H1 (cell line): ENCODE results near the gene IQSEC3. TPM values are rescaled to one million over a fixed set of nuclear protein-coding genes. Genes with fewer than 3 reads are reported as not detected.

Experiments
- CTCF ChIA-PET: fragments of 300-600 bp; sonication (Branson Sonifier 250); formaldehyde crosslinking; loops from one replicate; lab custom pipeline; 2021; ENCODE audit not compliant: partially characterized antibody; lab: Charles Lee
- POLR2A ChIA-PET: fragments of 300-600 bp; sonication (Branson Sonifier 250); formaldehyde crosslinking; loops from one replicate; lab custom pipeline; 2021; ENCODE audit warnings: inconsistent platforms; ENCODE audit not compliant: partially characterized antibody; lab: Charles Lee
- DNase-seq, 2 experiments: peaks; one replicate each; pipeline versions ENCODE4 v3.0.0 to v3.0.0-alpha.2; 2010 to 2022; ENCODE audit warnings: low spot score in 2 of 2, low read depth in 1 of 2, mixed read lengths in 1 of 2
- FAIRE-seq: peaks from 2 replicates; lab custom pipeline; 2011; peaks lifted over from hg19 to GRCh38; lab: Jason Lieb, UNC
- H2AFZ ChIP-seq: 2 replicates; pipeline ENCODE4 v1.8.1; 2012; ENCODE audit warnings: low read length, inconsistent platforms
- H2AK5ac ChIP-seq: 2 replicates; pipeline ENCODE4 v1.6.1; 2013; ENCODE audit warnings: low read depth, low read length
- H2BK120ac ChIP-seq: replicated peaks from 2 replicates; pipeline ENCODE3; 2013; ENCODE audit warnings: low read depth, low read length, inconsistent platforms
- H2BK12ac ChIP-seq: 2 replicates; pipeline ENCODE4 v1.6.1; 2013; ENCODE audit warnings: low read depth, low read length
- H2BK15ac ChIP-seq: 2 replicates; pipeline ENCODE4 v1.6.1; 2013; ENCODE audit warnings: low read length
- H2BK20ac ChIP-seq: 2 replicates; pipeline ENCODE4 v1.6.1; 2013; ENCODE audit warnings: low read length
- H2BK5ac ChIP-seq: 2 replicates; pipeline ENCODE4 v1.6.1; 2013; ENCODE audit warnings: low read depth, low read length
- H3K14ac ChIP-seq: 2 replicates; pipeline ENCODE4 v1.6.1; 2013; ENCODE audit warnings: inconsistent platforms; ENCODE audit not compliant: insufficient read length
- H3K18ac ChIP-seq: 2 replicates; pipeline ENCODE4 v1.6.1; 2013; ENCODE audit warnings: low read length; ENCODE audit errors: extremely low read depth
- H3K23ac ChIP-seq: 2 replicates; pipeline ENCODE4 v1.6.1; 2013; ENCODE audit warnings: inconsistent platforms; ENCODE audit not compliant: insufficient read length
- H3K23me2 ChIP-seq: 2 replicates; pipeline ENCODE4 v1.6.1; 2013; ENCODE audit warnings: low read depth, low read length
- H3K27ac ChIP-seq: 2 replicates; pipeline ENCODE4 v1.6.1; 2011; ENCODE audit warnings: low read depth, low read length, inconsistent platforms
- H3K27me3 ChIP-seq, 4 experiments: replicated peaks in 1 of 4; 1 replicate in 1 of 4; 2 replicates in 3 of 4; pipeline versions ENCODE4 v1.6.1 to v1.8.1; 2011 to 2013; ENCODE audit warnings: low read length in 3 of 4, mild to moderate bottlenecking in 3 of 4, inconsistent platforms in 2 of 4, mixed read lengths in 2 of 4, moderate library complexity in 1 of 4; ENCODE audit not compliant: control insufficient read depth in 3 of 4, insufficient read depth in 3 of 4; ENCODE audit errors: extremely low read depth in 1 of 4
- H3K36me3 ChIP-seq, 4 experiments: 2 replicates each; pipeline versions ENCODE4 v1.6.1 to v1.8.1; 2011 to 2013; ENCODE audit warnings: mild to moderate bottlenecking in 4 of 4, low read length in 3 of 4, moderate library complexity in 2 of 4, control low read depth in 1 of 4, inconsistent platforms in 1 of 4; ENCODE audit not compliant: insufficient read depth in 4 of 4, control insufficient read depth in 2 of 4
- H3K4ac ChIP-seq: replicated peaks from 2 replicates; pipeline ENCODE3; 2013; ENCODE audit warnings: low read length, low read depth, mixed read lengths, inconsistent platforms; ENCODE audit not compliant: insufficient read length
- H3K4me1 ChIP-seq, 4 experiments: replicated peaks in 1 of 4; 1 replicate in 1 of 4; 2 replicates in 3 of 4; pipeline versions ENCODE4 v1.6.1 to v1.8.1; 2011 to 2013; ENCODE audit warnings: low read length in 3 of 4, inconsistent platforms in 2 of 4, mixed read lengths in 1 of 4; ENCODE audit not compliant: insufficient read depth in 4 of 4, control insufficient read depth in 3 of 4
- H3K4me2 ChIP-seq, 2 experiments: 2 replicates each; pipeline versions ENCODE4 v1.6.1 to v1.8.1; 2011 to 2013; ENCODE audit warnings: low read depth in 2 of 2, low read length in 2 of 2, control low read depth in 1 of 2, inconsistent platforms in 1 of 2, mild to moderate bottlenecking in 1 of 2; ENCODE audit not compliant: insufficient read depth in 1 of 2
- H3K4me3 ChIP-seq, 4 experiments: fragments of 200-600, 300-600 bp in 1 of 4; sonication (generic), shearing (Covaris generic), sonication (Bioruptor Twin) in 1 of 4; 2 replicates each; pipeline versions ENCODE4 v1.5.1 to v1.8.1; 2011 to 2016; ENCODE audit warnings: low read length in 4 of 4, low read depth in 3 of 4, control low read depth in 2 of 4, inconsistent platforms in 2 of 4, mild to moderate bottlenecking in 2 of 4, mixed read lengths in 1 of 4, moderate library complexity in 1 of 4; ENCODE audit not compliant: insufficient read depth in 2 of 4; ENCODE audit errors: extremely low read depth in 1 of 4
- H3K56ac ChIP-seq: replicated peaks from 2 replicates; pipeline ENCODE3; 2013; ENCODE audit warnings: low read depth, mild to moderate bottlenecking, mixed read lengths, low read length, inconsistent platforms; ENCODE audit not compliant: insufficient read length
- H3K79me1 ChIP-seq: 2 replicates; pipeline ENCODE4 v1.6.1; 2013; ENCODE audit warnings: low read depth, low read length, control low read depth
- H3K79me2 ChIP-seq, 2 experiments: 2 replicates each; pipeline versions ENCODE4 v1.6.1 to v1.8.1; 2012 to 2013; ENCODE audit warnings: low read length in 2 of 2, mild to moderate bottlenecking in 2 of 2, inconsistent platforms in 1 of 2; ENCODE audit not compliant: insufficient read depth in 2 of 2, control insufficient read depth in 1 of 2
- H3K9ac ChIP-seq, 4 experiments: replicated peaks in 1 of 4; 1 replicate in 1 of 4; 2 replicates in 3 of 4; pipeline versions ENCODE4 v1.6.1 to v1.8.1; 2011 to 2013; ENCODE audit warnings: low read depth in 3 of 4, low read length in 3 of 4, control low read depth in 2 of 4, mild to moderate bottlenecking in 2 of 4, moderate library complexity in 2 of 4, inconsistent platforms in 1 of 4; ENCODE audit errors: extremely low read depth in 1 of 4
- H3K9me3 ChIP-seq, 2 experiments: 2 replicates each; pipeline versions ENCODE4 v1.6.1 to v1.8.1; 2012 to 2013; ENCODE audit warnings: mild to moderate bottlenecking in 2 of 2, moderate library complexity in 2 of 2, control low read depth in 1 of 2, inconsistent platforms in 1 of 2, low read depth in 1 of 2, low read length in 1 of 2, mixed read lengths in 1 of 2; ENCODE audit not compliant: insufficient read depth in 2 of 2
- H4K20me1 ChIP-seq, 2 experiments: replicated peaks in 1 of 2; 2 replicates each; pipeline versions ENCODE3 to v1.8.1; 2011 to 2013; ENCODE audit warnings: inconsistent platforms in 2 of 2, low read length in 2 of 2, mild to moderate bottlenecking in 1 of 2; ENCODE audit not compliant: insufficient read depth in 2 of 2, control insufficient read depth in 1 of 2
- H4K5ac ChIP-seq: 2 replicates; pipeline ENCODE4 v1.6.1; 2013; ENCODE audit warnings: low read length, low read depth, mixed read lengths, inconsistent platforms; ENCODE audit not compliant: insufficient read length
- H4K8ac ChIP-seq: 2 replicates; pipeline ENCODE4 v1.8.0; 2013; ENCODE audit warnings: mild to moderate bottlenecking, moderate library complexity, low read length, inconsistent platforms; ENCODE audit not compliant: insufficient read depth; ENCODE audit errors: extremely low read depth
- H4K91ac ChIP-seq: replicated peaks from 2 replicates; pipeline ENCODE3; 2013; ENCODE audit warnings: low read length, mixed read lengths, inconsistent platforms; ENCODE audit not compliant: insufficient read length
- RXRA ChIP-seq: IDR thresholded peaks from 2 replicates; pipeline ENCODE4 v1.6.1; 2011; ENCODE audit warnings: low read depth, mild to moderate bottlenecking, low read length, moderate library complexity; ENCODE audit not compliant: insufficient read depth
- SRF ChIP-seq: IDR thresholded peaks from 2 replicates; pipeline ENCODE4 v1.6.1; 2011; ENCODE audit warnings: mild to moderate bottlenecking, low read depth, low read length, moderate library complexity
- WGBS, 2 experiments: shearing (Covaris generic) in 1 of 2; methylation state at CpG; one replicate each; pipeline versions ENCODE4 v1.1.6 to v1.1.7; 2013 to 2015; ENCODE audit warnings: low lambda C conversion rate in 2 of 2, mixed read lengths in 2 of 2, inconsistent platforms in 1 of 2, low coverage in 1 of 2, missing lambda C conversion rate in 1 of 2; ENCODE audit not compliant: insufficient replicate concordance in 2 of 2, insufficient coverage in 1 of 2, insufficient read length in 1 of 2; ENCODE audit errors: extremely low coverage in 1 of 2, missing lambda C conversion rate in 1 of 2; 5-methylcytosine and 5-hydroxymethylcytosine counted together
- polyA plus RNA-seq, 7 experiments: library from polyadenylated mRNA; depleted of rRNA in 3 of 7; stranded (reverse) in 5 of 7; unstranded in 2 of 7; fragments of >200 nt in 5 of 7; fragments of 200-250 nt in 2 of 7; gene quantifications; 1 replicate in 5 of 7; 2 replicates in 1 of 7; 4 replicates in 1 of 7; pipeline versions ENCODE4 v1.2.1 to v1.2.3, GENCODE V29; 2011 to 2013; ENCODE audit warnings: missing spikeins in 2 of 7, mixed read lengths in 2 of 7
- total RNA-seq: library from RNA; stranded (reverse); fragmentation: NEBNext Ultra II Directional; extraction: Animal tissue kit (Norgen Biotek cat#: 25700); gene quantifications from 2 replicates; pipeline ENCODE4 v1.2.1, GENCODE V29; 2021

The IQSEC3 gene
- total and polyA plus RNA-seq, 2 of the 8 experiments (the other 6 are each of a cell fraction or from before 2014, with no cell fraction given), result 1.2 to 3.1 TPM

DNA sequence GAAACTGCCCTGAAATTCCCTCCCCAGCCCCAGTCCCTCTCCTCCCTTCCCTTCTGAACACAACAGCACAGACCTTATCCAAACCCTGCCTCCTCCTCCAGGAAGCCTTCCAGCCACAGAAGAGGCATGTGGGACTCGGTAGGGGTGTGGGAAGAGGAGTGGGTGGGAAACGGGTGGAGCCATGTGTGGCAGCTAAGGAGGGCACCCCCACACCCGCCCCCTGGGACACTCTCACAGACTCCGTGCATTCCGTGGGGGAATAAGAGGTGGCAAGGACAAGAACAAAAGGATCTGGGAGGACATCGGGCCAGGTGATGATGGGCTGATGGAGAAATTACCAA lies 123.0 kb downstream of the IQSEC3 start:
- DNase-seq, result no peak
- POLR2A ChIA-PET, result interaction anchor here (1.2 to 2.1 kb wide), 2 partner anchors 16 to 23 kb away, joined by 4 read pairs; no protein-coding TSS in a partner anchor
- Histone ChIP-seq H2AK5ac (no peak overlapping the region), H3K4me2 (no peak overlapping the region; a peak in 1 of 4 replicates), H3K79me2 (no peaks in the 10 kb centered on the region), H2BK5ac (no peak overlapping the region), H3K23me2 (peaks cover 2% of the 10 kb centered on the region; the same call in 1 of the 2 replicates), H2BK120ac (no peak overlapping the region), H4K8ac (no peak overlapping the region), H2BK15ac (no peak overlapping the region), H3K14ac (no peak overlapping the region), H3K4me1 (peaks cover 0 to 3% (median 2%) of the 10 kb centered on the region in 4 experiments; a peak in 2 of 7 replicates), H3K27ac (no peak overlapping the region), H3K56ac (no peak overlapping the region), H3K36me3 (no peaks in the 10 kb centered on the region), H4K20me1 (no peaks in the 10 kb centered on the region), H2BK20ac (no peak overlapping the region), H3K27me3 (peaks cover 0 to 15% (median 5%) of the 10 kb centered on the region in 4 experiments; a peak in 5 of 7 replicates), H3K9me3 (no peaks in the 10 kb centered on the region; a peak in 1 of 4 replicates), H3K18ac (no peak overlapping the region), H4K5ac (no peak overlapping the region), H2BK12ac (no peak overlapping the region), H3K79me1 (no peaks in the 10 kb centered on the region), H3K9ac (no peak overlapping the region), H3K4me3 (no peak overlapping the region), H2AFZ (no peak overlapping the region), H4K91ac (no peak overlapping the region), H3K23ac (no peak overlapping the region), H3K4ac (no peak overlapping the region)
- 85% methylated on average over 6 of the region's 6 CpGs; no CpG with 5 or more reads in 1 of the 2 experiments for WGBS, 2 experiments
- CTCF ChIA-PET, result interaction anchor here (0.7 to 7.0 kb wide), 23 partner anchors 10 to 105 kb away, joined by 3 to 71 read pairs (median 6); partner anchors contain the start of gene SLC6A12
- no peak for FAIRE-seq
- TF ChIP-seq RXRA (no peak), SRF (no peak)
